Measurements from ENCODE around the gene SLC17A8. TPM values are rescaled to one million over a fixed set of nuclear protein-coding genes. Genes with fewer than 3 reads are reported as not detected.

Gene SLC17A8
- polyA plus RNA-seq, 4 donors = 0.22 to 0.41 (median 0.28) TPM

Other genes starting within 250 kb of the SLC17A8 start
- 10 to 100 TPM; 20.5 to 26.3 (median 21.9) TPM for gene BLTP3B, start 214.2 kb upstream of the SLC17A8 start, polyA plus RNA-seq (ENCODE audit: insufficient read length in 4 of 4)
- gene ACTR6, start 156.3 kb upstream of the SLC17A8 start, polyA plus RNA-seq (ENCODE audit: insufficient read length in 4 of 4) = 10 to 100 TPM; 31.9 to 40.7 (median 38.2) TPM
- gene DEPDC4, start 90.0 kb upstream of the SLC17A8 start, polyA plus RNA-seq (ENCODE audit: insufficient read length in 4 of 4) = 1 to 10 TPM; 4.0 to 7.3 (median 5.7) TPM
- gene SCYL2, start 89.9 kb upstream of the SLC17A8 start, polyA plus RNA-seq (ENCODE audit: insufficient read length in 4 of 4) = 10 to 100 TPM; 45.3 to 67.3 (median 49.9) TPM
- gene NR1H4, start 116.8 kb downstream of the SLC17A8 start, polyA plus RNA-seq (ENCODE audit: insufficient read length in 4 of 4) = 10 to 100 TPM; 11.2 to 17.3 (median 13.6) TPM
- gene GAS2L3, start 216.6 kb downstream of the SLC17A8 start, polyA plus RNA-seq (ENCODE audit: insufficient read length in 4 of 4) = 10 to 100 TPM; 15.9 to 24.3 (median 20.1) TPM

Measured in left renal cortex interstitium (tissue), 4 donors.